ENCODE measurements around the gene ROPN1. TPM values are rescaled to one million over a fixed set of nuclear protein-coding genes. Genes with fewer than 3 reads are reported as not detected.

The ROPN1 gene
- total and polyA plus RNA-seq, 2 experiments from 2014 or later = 0.11 TPM; not detected in 1

- TF ChIP-seq ZNF462 (CRISPR knock-in tag; IDR thresholded peaks at IDR 0.05) (no peak), EZH2phosphoT487 (IDR thresholded peaks at IDR 0.05; ENCODE audit: unreplicated experiment) (no peak), ZNF331 (CRISPR knock-in tag; IDR thresholded peaks at IDR 0.05; ENCODE audit: low read depth) (no peak), ETS1 (IDR thresholded peaks at IDR 0.05) (no peak), POLR2AphosphoS5 (IDR thresholded peaks at IDR 0.05; ENCODE audit: low read depth) (no peak), NANOG (IDR thresholded peaks at IDR 0.05; ENCODE audit: borderline replicate concordance) (no peak)
Observed at GRCh38 chr3:123941121-123941520, 50.8 kb downstream of the ROPN1 start (continued).

GRCh38 chr3:123939706-123940105 lies 52.2 kb downstream of the ROPN1 start:
- ATAC-seq (no peak), DNase-seq (ENCODE audit: low spot score) (no peak)
- Mint-ChIP-seq H3K4me1 (no peaks in the 10 kb centered on the region), H3K36me3 (ENCODE audit: low read depth) (peaks cover 41% of the 10 kb centered on the region; the same call in 2 of the 3 replicates), H3K27ac (no peak overlapping the region), H3K9me3 (no peaks in the 10 kb centered on the region), H3K27me3 (ENCODE audit: insufficient read depth, low read depth, poor library complexity) (peaks cover 2% of the 10 kb centered on the region), H3K4me3 (no peak overlapping the region)
- Histone ChIP-seq H3K4me1 (ENCODE audit: insufficient read depth) (no peaks in the 10 kb centered on the region), H2AFZ (no peak overlapping the region), H3K4me2 (no peak overlapping the region), H3K79me2 (replicated peaks; ENCODE audit: insufficient read depth) (no peaks in the 10 kb centered on the region), H3K9me2 (ENCODE audit: insufficient read depth) (no peaks in the 10 kb centered on the region), H3K27me3 (ENCODE audit: insufficient read depth) (no peaks in the 10 kb centered on the region), H4K20me1 (replicated peaks; ENCODE audit: insufficient read depth) (no peaks in the 10 kb centered on the region), H3K4me3 (no peak overlapping the region), H3K36me3 (ENCODE audit: insufficient read depth) (peaks cover 23% of the 10 kb centered on the region; the same call in 1 of the 2 replicates), H3K27ac (ENCODE audit: low read depth) (no peak overlapping the region), H3F3A (replicated peaks; ENCODE audit: low read depth) (no peaks in the 10 kb centered on the region)
- TF ChIP-seq EZH2phosphoT487 (IDR thresholded peaks at IDR 0.05; ENCODE audit: unreplicated experiment) (no peak), REST (IDR thresholded peaks at IDR 0.05; ENCODE audit: unreplicated experiment) (no peak)

All from GM23338 (cell line).